CD8-positive, alpha-beta memory T cell (primary cell): Measurements from ENCODE around the gene EMILIN2. TPM values are rescaled to one million over a fixed set of nuclear protein-coding genes. Genes with fewer than 3 reads are reported as not detected.
"Not testable (repeated sequence)": the region's sequence is repeated elsewhere in the genome, so short reads cannot be mapped to it uniquely, and the experiment has no call there.

Experiments used
- CTCF ChIA-PET: fragments of 350-600 bp; sonication (Branson Sonifier 250); formaldehyde crosslinking; loops from one replicate; lab custom pipeline; 2021; ENCODE audit warnings: antibody characterized with exemption; lab: Charles Lee
- POLR2A ChIA-PET: fragments of 350-600 bp; sonication (Branson Sonifier 250); formaldehyde crosslinking; loops from one replicate; lab custom pipeline; 2021; ENCODE audit warnings: antibody characterized with exemption; lab: Charles Lee
- DNase-seq, 5 donors: peaks; one replicate each; pipeline versions ENCODE4 v3.0.0 to v3.0.0-alpha.2; 2020 to 2022; ENCODE audit warnings: mixed read lengths in 1 of 5
- H3K27ac ChIP-seq: one replicate; pipeline ENCODE4 v1.7.0; 2013; ENCODE audit warnings: low read depth, mild to moderate bottlenecking, low read length, moderate library complexity
- H3K27me3 ChIP-seq: 2 replicates; pipeline ENCODE4 v1.7.0; 2013; ENCODE audit warnings: low read length, mild to moderate bottlenecking; ENCODE audit not compliant: insufficient read depth, poor library complexity, severe bottlenecking
- H3K36me3 ChIP-seq: 2 replicates; pipeline ENCODE4 v1.7.0; 2013; ENCODE audit warnings: mild to moderate bottlenecking, low read length, moderate library complexity; ENCODE audit not compliant: insufficient read depth
- H3K4me1 ChIP-seq: 2 replicates; pipeline ENCODE4 v1.7.0; 2013; ENCODE audit warnings: mild to moderate bottlenecking, low read length, moderate library complexity; ENCODE audit not compliant: insufficient read depth
- H3K4me3 ChIP-seq: 2 replicates; pipeline ENCODE4 v1.7.0; 2013; ENCODE audit warnings: mild to moderate bottlenecking, low read length
- H3K9me3 ChIP-seq: 2 replicates; pipeline ENCODE4 v1.7.0; 2013; ENCODE audit warnings: mild to moderate bottlenecking, low read length
- H3K27ac Mint-ChIP-seq, 8 donors: one replicate each; pipeline ENCODE4 v1.8.0; 2020 to 2021; ENCODE audit warnings: mixed read lengths in 8 of 8, mild to moderate bottlenecking in 6 of 8, inconsistent platforms in 3 of 8, moderate library complexity in 3 of 8
- H3K27me3 Mint-ChIP-seq, 2 donors: one replicate each; pipeline ENCODE4 v1.8.0; 2020 to 2021; ENCODE audit warnings: mixed read lengths in 2 of 2, mild to moderate bottlenecking in 1 of 2, moderate library complexity in 1 of 2
- H3K36me3 Mint-ChIP-seq, 3 donors: one replicate each; pipeline ENCODE4 v1.8.0; 2020 to 2021; ENCODE audit warnings: mixed read lengths in 3 of 3, inconsistent platforms in 1 of 3, mild to moderate bottlenecking in 1 of 3
- H3K4me1 Mint-ChIP-seq, 3 donors: one replicate each; pipeline ENCODE4 v1.8.0; 2020 to 2021; ENCODE audit warnings: mixed read lengths in 3 of 3, inconsistent platforms in 1 of 3, mild to moderate bottlenecking in 1 of 3
- H3K4me3 Mint-ChIP-seq, 7 donors: one replicate each; pipeline ENCODE4 v1.8.0; 2020 to 2021; ENCODE audit warnings: mixed read lengths in 7 of 7, mild to moderate bottlenecking in 6 of 7, moderate library complexity in 4 of 7, inconsistent platforms in 2 of 7
- H3K9me3 Mint-ChIP-seq, 5 donors: one replicate each; pipeline ENCODE4 v1.8.0; 2020 to 2022; ENCODE audit warnings: mixed read lengths in 5 of 5, mild to moderate bottlenecking in 3 of 5, moderate library complexity in 2 of 5, inconsistent platforms in 1 of 5
- polyA plus RNA-seq: library from polyadenylated mRNA; unstranded; fragments of 300-500 nt; fragmentation: Illumina TruSeq; gene quantifications from one replicate; pipeline ENCODE4 v1.2.3, GENCODE V29; 2021
- total RNA-seq, 2 experiments: library from RNA; stranded (reverse); gene quantifications; one replicate each; pipeline ENCODE4 v1.2.3, GENCODE V29; 2021

Gene EMILIN2
- total and polyA plus RNA-seq, 3 experiments from 2014 or later = 4.5 to 27.8 (median 22.7) TPM

- DNase-seq = no peak
- no peaks in the 10 kb centered on the region for H3K27me3 ChIP-seq
- no peak overlapping the region for H3K27ac ChIP-seq
- Mint-ChIP-seq H3K4me3 (no peak overlapping the region), H3K4me1 (no peaks in the 10 kb centered on the region), H3K9me3 (no peaks in the 10 kb centered on the region), H3K27ac (no peak overlapping the region), H3K36me3 (no peaks in the 10 kb centered on the region), H3K27me3 (peaks cover 0 to 4% of the 10 kb centered on the region in 2 donors)
- no peaks in the 10 kb centered on the region for H3K4me1 ChIP-seq
- no peaks in the 10 kb centered on the region for H3K36me3 ChIP-seq
- CTCF ChIA-PET = no interaction called here
- H3K4me3 ChIP-seq = no peak overlapping the region
- POLR2A ChIA-PET = no interaction called here
- H3K9me3 ChIP-seq = no peaks in the 10 kb centered on the region
Observed at GRCh38 chr18:2826581-2826980, 20.2 kb upstream of the EMILIN2 start.

GRCh38 chr18:2827061-2827460 is 19.7 kb upstream of the EMILIN2 start:
- no peak overlapping the region for H3K4me3 ChIP-seq
- CTCF ChIA-PET = no interaction called here
- DNase-seq = no peak

DNA sequence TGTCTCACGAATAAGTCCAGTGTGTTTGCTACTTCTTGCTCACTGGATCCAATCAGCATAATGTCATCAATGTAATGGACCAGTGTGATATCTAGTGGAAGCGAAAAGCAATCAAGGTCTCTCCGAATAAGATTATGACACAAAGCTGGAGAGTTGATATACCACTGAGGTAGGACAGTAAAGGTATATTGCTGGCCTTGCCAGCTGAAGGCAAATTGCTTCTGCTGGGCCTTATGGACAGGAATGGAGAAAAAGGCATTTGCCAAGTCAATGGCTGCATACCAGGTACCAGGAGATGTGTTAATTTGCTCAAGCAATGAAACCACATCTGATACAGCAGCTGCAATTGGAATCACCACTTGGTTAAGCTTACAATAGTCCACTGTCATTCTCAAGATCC is 10.7 kb upstream of the EMILIN2 start:
- H3K4me3 ChIP-seq, H3K4me1 ChIP-seq, H3K4me1 Mint-ChIP-seq, CTCF ChIA-PET, DNase-seq, H3K4me3 Mint-ChIP-seq, H3K27ac Mint-ChIP-seq, H3K9me3 ChIP-seq, H3K27me3 ChIP-seq, H3K27ac ChIP-seq, POLR2A ChIA-PET, H3K36me3 ChIP-seq: not testable (repeated sequence)
- Mint-ChIP-seq H3K36me3 (peaks cover 0 to 24% (median 0%) of the 10 kb centered on the region in 3 donors), H3K9me3 (peaks cover 0 to 15% (median 12%) of the 10 kb centered on the region in 5 donors), H3K27me3 (peaks cover 4 to 11% of the 10 kb centered on the region in 2 donors)

More at GRCh38 chr18:2827061-2827460, 19.7 kb upstream of the EMILIN2 start:
- Histone ChIP-seq H3K36me3 (no peaks in the 10 kb centered on the region), H3K27ac (no peak overlapping the region), H3K27me3 (no peaks in the 10 kb centered on the region), H3K9me3 (no peaks in the 10 kb centered on the region), H3K4me1 (no peaks in the 10 kb centered on the region)
- H3K4me3 Mint-ChIP-seq = no peak overlapping the region
- no peaks in the 10 kb centered on the region for H3K36me3 Mint-ChIP-seq
- peaks cover 0 to 4% of the 10 kb centered on the region in 2 donors for H3K27me3 Mint-ChIP-seq
- H3K27ac Mint-ChIP-seq = no peak overlapping the region
- POLR2A ChIA-PET = no interaction called here
- no peaks in the 10 kb centered on the region for H3K9me3 Mint-ChIP-seq
- no peaks in the 10 kb centered on the region for H3K4me1 Mint-ChIP-seq

- H3K27me3 Mint-ChIP-seq, H3K36me3 ChIP-seq, H3K4me1 ChIP-seq, H3K4me3 Mint-ChIP-seq, H3K27me3 ChIP-seq, H3K4me1 Mint-ChIP-seq, H3K27ac Mint-ChIP-seq, POLR2A ChIA-PET, DNase-seq, H3K9me3 ChIP-seq, H3K4me3 ChIP-seq, H3K27ac ChIP-seq: not testable (repeated sequence)
- H3K9me3 Mint-ChIP-seq = peaks cover 0 to 15% (median 12%) of the 10 kb centered on the region in 5 donors
- peaks cover 0 to 24% (median 0%) of the 10 kb centered on the region in 3 donors for H3K36me3 Mint-ChIP-seq
- CTCF ChIA-PET = interaction anchor here (1.1 kb wide), 1 partner anchor 10 kb away, joined by 3 read pairs; no protein-coding TSS in a partner anchor
Observed at GRCh38 chr18:2837290-2837689, 9.5 kb upstream of the EMILIN2 start.

DNA sequence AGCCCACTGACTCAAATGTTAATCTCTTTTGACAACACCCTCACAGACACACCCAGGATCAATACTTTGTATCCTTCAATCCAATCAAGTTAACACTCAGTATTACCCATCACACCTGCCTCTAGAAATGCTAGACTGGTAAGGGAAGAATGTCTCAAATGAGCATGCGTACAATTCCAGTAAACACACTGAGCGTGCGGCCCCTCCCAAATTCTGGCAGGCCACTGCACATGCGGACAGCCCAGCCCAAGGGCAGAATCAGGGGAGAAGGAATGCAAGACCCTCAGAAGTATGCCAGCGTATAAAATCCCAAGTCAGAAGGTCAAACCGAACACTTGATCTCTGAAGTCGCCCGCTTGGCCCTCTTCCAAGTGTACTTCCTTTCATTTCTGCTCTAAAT is 7.6 kb upstream of the EMILIN2 start:
- ChIA-PET CTCF (no interaction called here), POLR2A (no interaction called here)
- peaks cover 5 to 9% of the 10 kb centered on the region in 2 donors for H3K27me3 Mint-ChIP-seq
- H3K27ac Mint-ChIP-seq = peak overlapping the region in 1 of 8 donors; percentile 25
- no peaks in the 10 kb centered on the region for H3K4me1 Mint-ChIP-seq
- H3K36me3 Mint-ChIP-seq = peaks cover 0 to 24% (median 0%) of the 10 kb centered on the region in 3 donors
- Histone ChIP-seq H3K9me3 (no peaks in the 10 kb centered on the region), H3K27me3 (no peaks in the 10 kb centered on the region), H3K27ac (no peak overlapping the region), H3K36me3 (no peaks in the 10 kb centered on the region), H3K4me3 (no peak overlapping the region), H3K4me1 (no peaks in the 10 kb centered on the region)
- H3K4me3 Mint-ChIP-seq = no peak overlapping the region
- no peak for DNase-seq
- H3K9me3 Mint-ChIP-seq = peaks cover 0 to 15% (median 12%) of the 10 kb centered on the region in 5 donors

DNA sequence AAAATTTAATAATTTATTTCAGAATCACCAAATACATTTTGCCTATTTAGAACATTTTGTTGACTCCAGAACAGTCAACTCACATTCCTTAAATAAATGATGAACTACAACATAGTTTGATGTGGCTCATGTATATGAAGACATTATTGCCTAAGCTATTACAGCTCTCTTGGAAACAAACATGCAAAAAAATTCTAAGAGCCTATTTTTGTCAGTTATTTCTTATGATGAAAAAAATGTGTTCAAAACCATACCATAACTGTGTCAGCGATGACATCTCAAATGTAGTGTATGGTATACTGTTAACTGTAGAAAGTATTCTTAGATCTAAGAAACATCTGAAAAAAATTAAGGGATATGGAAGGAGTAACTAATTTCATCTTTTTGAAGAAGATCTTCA is 6.3 kb upstream of the EMILIN2 start:
- no peaks in the 10 kb centered on the region for H3K4me1 ChIP-seq
- H3K4me1 Mint-ChIP-seq = peaks cover 0 to 4% (median 0%) of the 10 kb centered on the region in 3 donors
- DNase-seq = no peak
- no peak overlapping the region for H3K27ac Mint-ChIP-seq
- CTCF ChIA-PET = no interaction called here
- H3K4me3 ChIP-seq = no peak overlapping the region
- H3K27me3 Mint-ChIP-seq = peaks cover 5 to 16% of the 10 kb centered on the region in 2 donors
- H3K4me3 Mint-ChIP-seq = no peak overlapping the region
- H3K9me3 ChIP-seq = no peaks in the 10 kb centered on the region
- no peak overlapping the region for H3K27ac ChIP-seq
- H3K36me3 ChIP-seq = no peaks in the 10 kb centered on the region
- peaks cover 0 to 24% (median 0%) of the 10 kb centered on the region in 3 donors for H3K36me3 Mint-ChIP-seq
- H3K27me3 ChIP-seq = no peaks in the 10 kb centered on the region
- H3K9me3 Mint-ChIP-seq = peaks cover 0 to 15% (median 12%) of the 10 kb centered on the region in 5 donors
- POLR2A ChIA-PET = no interaction called here

DNA sequence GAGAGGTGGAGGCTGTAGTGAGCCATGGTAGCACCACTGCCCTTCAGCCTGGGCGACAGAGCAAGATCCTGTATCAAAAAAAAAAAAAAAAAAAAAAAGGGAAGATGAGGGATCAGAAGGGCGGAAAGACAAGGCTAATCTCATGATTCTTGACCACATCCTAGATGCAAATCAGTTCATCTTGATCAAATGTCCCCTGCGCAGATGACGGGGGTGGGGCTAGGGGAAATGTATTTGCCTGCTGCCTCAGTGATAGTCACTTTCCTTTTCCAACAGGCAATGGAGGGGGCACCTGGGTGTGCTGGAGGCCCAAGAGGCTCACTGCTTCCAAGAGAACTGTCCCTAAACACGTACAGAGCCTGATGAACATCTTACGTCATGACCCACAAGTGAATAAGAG is 3.7 kb upstream of the EMILIN2 start:
- no peak for DNase-seq
- peaks cover 7% of the 10 kb centered on the region for H3K4me1 ChIP-seq
- H3K9me3 ChIP-seq = no peaks in the 10 kb centered on the region
- no peak overlapping the region for H3K27ac Mint-ChIP-seq
- peaks cover 11 to 20% (median 14%) of the 10 kb centered on the region in 3 donors for H3K4me1 Mint-ChIP-seq
- H3K36me3 Mint-ChIP-seq = peaks cover 0 to 6% (median 0%) of the 10 kb centered on the region in 3 donors
- H3K4me3 Mint-ChIP-seq = no peak overlapping the region
- POLR2A ChIA-PET = no interaction called here
- no peak overlapping the region for H3K4me3 ChIP-seq
- H3K27ac ChIP-seq = no peak overlapping the region
- no peaks in the 10 kb centered on the region for H3K27me3 ChIP-seq
- peaks cover 16 to 25% of the 10 kb centered on the region in 2 donors for H3K27me3 Mint-ChIP-seq
- no peaks in the 10 kb centered on the region for H3K36me3 ChIP-seq
- CTCF ChIA-PET = no interaction called here
- H3K9me3 Mint-ChIP-seq = peaks cover 0 to 5% (median 4%) of the 10 kb centered on the region in 5 donors

GRCh38 chr18:2845172-2845571 is 1.6 kb upstream of the EMILIN2 start:
- Mint-ChIP-seq H3K9me3 (no peaks in the 10 kb centered on the region), H3K4me3 (peak overlapping the region in 2 of 7 donors; percentile 1), H3K4me1 (peaks cover 17 to 27% (median 25%) of the 10 kb centered on the region in 3 donors), H3K27me3 (peaks cover 29 to 40% of the 10 kb centered on the region in 2 donors), H3K36me3 (no peaks in the 10 kb centered on the region), H3K27ac (no peak overlapping the region)
- ChIA-PET CTCF (no interaction called here), POLR2A (no interaction called here)
- H3K27ac ChIP-seq = no peak overlapping the region
- H3K9me3 ChIP-seq = no peaks in the 10 kb centered on the region
- H3K4me3 ChIP-seq = no peak overlapping the region
- no peaks in the 10 kb centered on the region for H3K36me3 ChIP-seq
- H3K27me3 ChIP-seq = peaks cover 14% of the 10 kb centered on the region
- peaks cover 17% of the 10 kb centered on the region for H3K4me1 ChIP-seq
- no peak for DNase-seq
